Stimulated activated CD4-positive, alpha-beta T cell treated with anti-CD3 and anti-CD28 coated beads, TNF-alpha, amount 100 ng/mL, for 1 hour (primary cell): ENCODE measurements around the gene ANTXRL.
"Not testable (repeated sequence)": the region's sequence is repeated elsewhere in the genome, so short reads cannot be mapped to it uniquely, and the experiment has no call there.

Experiments
- DNase-seq, 3 donors: peaks; one replicate each; pipeline ENCODE4 v3.0.0-alpha.2; 2020; ENCODE audit warnings: low read depth in 3 of 3, low spot score in 1 of 3

The ANTXRL gene

GRCh38 chr10:46306516-46307184 lies 19.9 kb downstream of the ANTXRL start:
- DNase-seq = no peak

GRCh38 chr10:46307281-46308112 lies 20.7 kb downstream of the ANTXRL start:
- no peak for DNase-seq

GRCh38 chr10:46308113-46308415 lies 21.3 kb downstream of the ANTXRL start:
- no peak for DNase-seq

GRCh38 chr10:46308666-46309450 lies 22.1 kb downstream of the ANTXRL start:
- DNase-seq = no peak

GRCh38 chr10:46309511-46310142 lies 22.8 kb downstream of the ANTXRL start:
- DNase-seq = no peak

GRCh38 chr10:46310143-46310514 lies 23.3 kb downstream of the ANTXRL start:
- DNase-seq = no peak

GRCh38 chr10:46310851-46311250 lies 24.1 kb downstream of the ANTXRL start:
- DNase-seq = no peak

GRCh38 chr10:46311501-46311951 lies 24.7 kb downstream of the ANTXRL start:
- no peak for DNase-seq

GRCh38 chr10:46311961-46312431 lies 25.2 kb downstream of the ANTXRL start:
- not testable (repeated sequence) for DNase-seq

GRCh38 chr10:46312953-46313352 lies 26.2 kb downstream of the ANTXRL start:
- DNase-seq = no peak

- no peak for DNase-seq
Measured at GRCh38 chr10:46314071-46314470, 27.3 kb downstream of the ANTXRL start.

- DNase-seq = not testable (repeated sequence)
Measured at GRCh38 chr10:46315071-46315860, 28.5 kb downstream of the ANTXRL start.

GRCh38 chr10:46317370-46317769 lies 30.6 kb downstream of the ANTXRL start:
- DNase-seq = no peak

- DNase-seq = no peak
Measured at GRCh38 chr10:46317889-46318288, 31.1 kb downstream of the ANTXRL start.

- no peak for DNase-seq
Measured at GRCh38 chr10:46318799-46319198, 32.0 kb downstream of the ANTXRL start.

GRCh38 chr10:46319389-46319788 lies 32.6 kb downstream of the ANTXRL start:
- DNase-seq = no peak

GRCh38 chr10:46321770-46322169 lies 35.0 kb downstream of the ANTXRL start:
- DNase-seq = no peak

GRCh38 chr10:46323176-46323575 lies 36.4 kb downstream of the ANTXRL start:
- DNase-seq = no peak

GRCh38 chr10:46325021-46325420 lies 38.2 kb downstream of the ANTXRL start:
- DNase-seq = no peak

- DNase-seq = no peak
Measured at GRCh38 chr10:46326066-46326465, 39.3 kb downstream of the ANTXRL start.
